Ectodermal cell (in vitro differentiated cells): ENCODE measurements around the gene ZNF532.

ENCODE experiments used
- H3K27ac ChIP-seq: 2 replicates; pipeline ENCODE4 v1.7.0; 2013; ENCODE audit warnings: mild to moderate bottlenecking, low read depth, low read length; ENCODE audit not compliant: insufficient read depth, poor library complexity, severe bottlenecking
- H3K27me3 ChIP-seq: 2 replicates; pipeline ENCODE4 v1.7.0; 2013; ENCODE audit warnings: mild to moderate bottlenecking, low read length; ENCODE audit not compliant: insufficient read depth, control insufficient read depth, poor library complexity, severe bottlenecking
- H3K36me3 ChIP-seq: one replicate; pipeline ENCODE4 v1.7.0; 2013; ENCODE audit warnings: low read length; ENCODE audit not compliant: control insufficient read depth, insufficient read depth
- H3K4me1 ChIP-seq: one replicate; pipeline ENCODE4 v1.7.0; 2013; ENCODE audit warnings: low read length; ENCODE audit not compliant: control insufficient read depth, insufficient read depth
- H3K4me3 ChIP-seq: 2 replicates; pipeline ENCODE4 v1.7.0; 2013; ENCODE audit warnings: low read depth, low read length, control low read depth; ENCODE audit not compliant: insufficient read depth
- H3K9me3 ChIP-seq: 2 replicates; pipeline ENCODE4 v1.7.0; 2013; ENCODE audit warnings: mild to moderate bottlenecking, low read length, moderate library complexity; ENCODE audit not compliant: control insufficient read depth
- WGBS, 2 experiments: methylation state at CpG; one replicate each; pipeline ENCODE4 v1.1.7; 2013; ENCODE audit warnings: missing lambda C conversion rate in 2 of 2; 5-methylcytosine and 5-hydroxymethylcytosine counted together

The ZNF532 gene

DNA sequence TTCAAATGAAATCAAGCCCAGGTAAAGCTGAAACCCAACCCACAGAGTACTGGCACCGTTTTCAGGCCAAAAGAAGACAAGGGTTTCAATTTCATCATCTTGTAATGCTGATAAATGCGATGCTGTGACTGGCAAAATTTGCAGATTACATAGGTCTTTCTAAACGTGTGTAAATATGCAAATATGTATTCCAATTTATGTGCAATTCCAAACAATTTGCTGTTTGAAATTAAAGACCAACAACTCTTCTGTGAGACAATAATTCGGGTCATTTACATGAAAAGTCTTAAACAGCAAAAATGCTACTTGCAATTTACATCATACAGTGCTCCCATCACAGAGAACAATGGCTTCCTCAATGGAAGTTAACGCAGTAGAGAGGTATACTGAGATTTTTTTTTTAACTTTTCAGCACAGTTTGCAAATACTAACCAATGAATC is 2.8 kb upstream of the ZNF532 start:
- Histone ChIP-seq H3K27me3 (no peaks in the 10 kb centered on the region), H3K4me3 (peak overlapping the region; percentile 79), H3K36me3 (no peaks in the 10 kb centered on the region), H3K27ac (peak overlapping the region; percentile 93), H3K9me3 (no peaks in the 10 kb centered on the region), H3K4me1 (peaks cover 62% of the 10 kb centered on the region)
- 7 to 9% methylated on average over 3 to 5 of the region's 5 CpGs for WGBS, 2 experiments

DNA sequence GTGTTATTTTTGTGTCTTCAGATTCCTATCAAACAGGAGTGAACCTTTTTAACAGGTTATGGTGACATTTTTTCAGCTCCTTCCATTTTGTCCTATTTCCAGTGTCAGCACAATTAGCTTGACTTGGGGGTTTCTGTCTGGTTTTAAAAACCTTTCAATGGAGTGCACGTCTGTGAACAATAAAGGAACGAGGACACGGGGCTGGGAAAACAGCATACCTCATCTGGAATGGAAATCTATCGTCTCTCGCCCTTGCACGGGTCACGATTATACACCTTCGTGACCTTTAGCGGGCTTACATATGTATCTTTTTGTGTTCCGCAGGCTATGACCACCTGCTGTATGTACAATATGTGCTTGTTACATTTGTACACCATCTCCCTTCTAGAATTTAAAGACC is 2.3 kb upstream of the ZNF532 start:
- Histone ChIP-seq H3K4me3 (peak overlapping the region; percentile 79), H3K9me3 (no peaks in the 10 kb centered on the region), H3K27ac (peak overlapping the region; percentile 93), H3K4me1 (peaks cover 66% of the 10 kb centered on the region), H3K36me3 (peaks cover 2% of the 10 kb centered on the region), H3K27me3 (no peaks in the 10 kb centered on the region)
- 6 to 8% methylated on average over 10 of the region's 10 CpGs for WGBS, 2 experiments

DNA sequence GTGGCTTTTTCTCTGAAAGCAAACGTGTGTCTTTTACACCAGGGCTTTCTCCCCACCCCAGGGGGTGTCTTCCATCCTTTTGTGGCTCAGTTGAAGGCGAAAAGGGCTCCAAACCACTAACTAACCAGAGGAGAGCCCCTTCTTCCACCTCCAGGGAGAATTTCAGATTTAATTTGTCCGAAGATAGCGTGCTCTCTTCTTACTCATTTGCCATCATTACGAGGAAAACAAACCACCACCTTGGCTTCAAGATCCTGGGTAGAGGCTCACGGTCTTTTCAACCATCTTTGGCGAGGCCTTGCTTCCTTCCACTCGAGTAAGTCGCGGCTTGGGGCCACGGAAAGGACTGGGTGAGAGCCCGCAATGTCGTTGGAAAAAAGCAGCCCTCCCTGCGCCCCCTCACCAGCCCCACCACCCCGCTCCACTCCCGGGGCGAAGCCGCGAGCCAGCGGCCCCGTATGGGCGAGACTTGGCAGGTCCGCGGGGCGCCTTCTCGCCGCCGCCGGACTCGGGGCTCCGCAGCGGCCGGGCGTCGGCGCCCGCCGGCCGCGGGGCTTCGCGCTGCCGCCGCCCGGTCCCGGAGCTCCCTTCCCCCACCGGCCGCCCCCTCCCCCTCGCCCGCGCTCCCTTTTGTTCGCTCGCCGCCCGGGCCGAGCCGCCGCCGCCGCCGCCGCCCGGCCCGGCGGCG is 1.7 kb upstream of the ZNF532 start:
- Histone ChIP-seq H3K27me3 (no peaks in the 10 kb centered on the region), H3K9me3 (no peaks in the 10 kb centered on the region), H3K36me3 (peaks cover 8% of the 10 kb centered on the region), H3K27ac (peak overlapping the region; percentile 93), H3K4me1 (peaks cover 68% of the 10 kb centered on the region), H3K4me3 (peak overlapping the region; percentile 79)
- 0 to 1% methylated on average over 49 to 53 of the region's 66 CpGs for WGBS, 2 experiments

DNA sequence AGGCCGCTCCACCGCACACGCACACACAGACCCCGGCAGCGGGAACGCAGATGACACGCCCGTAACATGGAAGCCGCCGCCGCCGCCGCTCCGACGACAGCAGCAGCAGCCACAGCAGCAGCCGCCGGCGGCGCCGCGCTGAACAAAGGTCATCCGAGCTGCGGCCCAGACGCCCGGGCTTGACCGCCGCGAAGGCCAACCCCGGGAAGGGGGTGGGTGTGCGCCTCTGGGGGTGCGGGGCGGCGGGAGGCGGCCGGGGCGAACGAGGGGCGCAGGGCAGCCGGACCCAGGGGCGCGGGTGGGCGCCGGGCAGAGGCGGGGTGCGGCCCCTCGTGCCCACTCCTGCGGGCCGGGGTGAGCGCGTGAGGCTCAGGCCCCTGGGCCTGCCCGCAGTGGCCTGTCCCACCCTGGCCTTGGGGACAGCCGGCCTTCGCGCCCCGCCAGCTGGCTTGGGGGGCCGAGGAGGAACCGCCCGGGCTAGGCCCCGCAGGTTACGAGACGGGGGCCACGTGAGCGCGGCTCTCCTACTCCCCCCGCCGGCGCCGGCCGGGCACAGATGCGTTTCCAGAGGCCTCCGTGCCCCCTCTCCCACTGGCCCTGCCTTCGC is 1.0 kb upstream of the ZNF532 start:
- peaks cover 15% of the 10 kb centered on the region for H3K36me3 ChIP-seq
- peak overlapping the region; percentile 79 for H3K4me3 ChIP-seq
- H3K9me3 ChIP-seq: no peaks in the 10 kb centered on the region
- H3K4me1 ChIP-seq: peaks cover 66% of the 10 kb centered on the region
- WGBS, 2 experiments: 0% methylated on average over 71 to 72 of the region's 72 CpGs
- H3K27ac ChIP-seq: peak overlapping the region; percentile 98
- no peaks in the 10 kb centered on the region for H3K27me3 ChIP-seq

DNA sequence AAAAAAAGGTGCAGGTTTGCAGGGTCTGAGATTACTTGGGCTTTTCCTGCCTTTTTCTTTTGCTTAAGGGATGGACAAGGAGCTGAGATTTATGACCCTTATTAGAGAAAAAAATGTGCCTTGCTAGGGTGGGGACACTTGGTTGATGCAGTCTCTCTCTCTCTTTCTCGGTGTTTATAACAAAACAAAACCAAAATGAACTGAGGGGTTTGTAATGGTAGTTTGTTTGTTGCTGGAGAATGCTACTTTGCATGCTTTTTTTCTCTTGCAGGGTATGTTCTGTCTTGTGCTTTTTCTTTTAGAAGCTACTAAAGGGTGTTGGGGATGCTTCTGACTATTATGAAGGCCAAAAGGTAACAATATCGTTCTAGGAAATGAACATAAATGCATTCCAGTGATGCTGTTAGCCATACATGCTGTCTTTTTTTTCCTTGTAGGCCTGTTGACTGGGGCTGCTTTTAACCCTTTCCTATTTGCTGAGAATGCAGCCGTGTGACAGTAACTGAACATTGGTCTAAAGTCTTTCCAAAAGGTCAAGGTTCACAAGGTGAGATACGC is 435 bp downstream of the ZNF532 start:
- Histone ChIP-seq H3K27ac (peak overlapping the region; percentile 98), H3K27me3 (no peaks in the 10 kb centered on the region), H3K9me3 (no peaks in the 10 kb centered on the region), H3K4me1 (peaks cover 55% of the 10 kb centered on the region), H3K36me3 (peaks cover 19% of the 10 kb centered on the region), H3K4me3 (peak overlapping the region; percentile 79)
- WGBS, 2 experiments: 27 to 39% methylated on average over 3 to 4 of the region's 4 CpGs

DNA sequence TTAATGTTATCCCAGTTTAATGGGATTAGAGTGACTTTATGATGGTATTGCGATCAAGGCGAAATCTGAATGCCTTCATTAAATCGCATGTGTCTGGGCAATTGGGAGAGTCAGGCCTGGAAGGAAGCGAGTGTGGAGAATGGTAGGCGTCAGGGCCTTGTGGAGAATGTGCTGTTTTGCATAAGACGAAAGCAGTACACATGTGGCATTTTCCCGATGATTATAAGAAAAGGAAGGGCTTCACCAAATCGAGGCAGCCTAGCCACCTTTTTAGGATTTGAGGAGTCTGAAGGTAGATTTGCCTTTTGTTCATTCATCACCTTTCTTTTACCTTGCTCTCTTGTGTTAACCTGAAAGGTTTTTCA is 1.0 kb downstream of the ZNF532 start:
- Histone ChIP-seq H3K27me3 (no peaks in the 10 kb centered on the region), H3K9me3 (no peaks in the 10 kb centered on the region), H3K4me3 (peak overlapping the region; percentile 79), H3K4me1 (peaks cover 53% of the 10 kb centered on the region), H3K27ac (no peak overlapping the region), H3K36me3 (peaks cover 25% of the 10 kb centered on the region)
- WGBS, 2 experiments: 65 to 66% methylated on average over 8 of the region's 8 CpGs

DNA sequence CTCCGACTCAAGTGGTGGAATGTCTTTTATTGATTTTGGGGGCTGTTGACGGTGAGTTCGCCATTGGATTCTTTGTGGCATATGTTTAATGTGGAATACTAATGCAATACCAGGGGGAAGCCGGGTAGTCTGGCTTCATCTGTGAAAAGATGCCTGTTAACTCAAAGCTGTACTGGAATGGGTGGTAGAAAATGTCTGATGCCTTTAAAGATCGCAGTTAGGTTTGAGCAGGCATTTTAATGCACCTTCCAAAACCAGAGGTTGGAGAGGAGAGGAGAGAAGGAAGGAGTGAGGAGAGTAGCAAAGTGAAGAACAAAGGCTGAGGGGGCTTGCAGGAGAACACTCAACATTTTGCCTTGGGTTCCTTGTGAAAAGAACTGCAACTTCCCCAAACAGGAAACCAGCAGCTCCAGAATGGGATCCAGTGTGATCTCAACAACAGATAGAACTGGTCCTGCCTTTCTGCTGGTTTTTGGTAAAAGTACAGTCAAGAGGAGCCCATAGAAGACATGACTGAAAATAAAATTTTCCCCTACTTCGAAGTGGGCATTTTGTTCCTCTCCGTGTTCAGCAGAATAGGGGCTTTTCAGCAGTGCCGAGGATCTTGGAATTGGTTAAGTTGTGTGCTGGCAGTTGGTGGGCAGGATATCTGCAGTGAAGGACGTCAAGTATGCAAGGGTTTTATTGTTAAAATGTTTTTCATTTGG is 1.5 kb downstream of the ZNF532 start:
- WGBS, 2 experiments: 53 to 62% methylated on average over 9 of the region's 9 CpGs
- peak overlapping the region; percentile 79 for H3K4me3 ChIP-seq
- H3K27me3 ChIP-seq: no peaks in the 10 kb centered on the region
- no peaks in the 10 kb centered on the region for H3K9me3 ChIP-seq
- H3K27ac ChIP-seq: peak overlapping the region; percentile 1
- H3K4me1 ChIP-seq: peaks cover 48% of the 10 kb centered on the region
- H3K36me3 ChIP-seq: peaks cover 27% of the 10 kb centered on the region

DNA sequence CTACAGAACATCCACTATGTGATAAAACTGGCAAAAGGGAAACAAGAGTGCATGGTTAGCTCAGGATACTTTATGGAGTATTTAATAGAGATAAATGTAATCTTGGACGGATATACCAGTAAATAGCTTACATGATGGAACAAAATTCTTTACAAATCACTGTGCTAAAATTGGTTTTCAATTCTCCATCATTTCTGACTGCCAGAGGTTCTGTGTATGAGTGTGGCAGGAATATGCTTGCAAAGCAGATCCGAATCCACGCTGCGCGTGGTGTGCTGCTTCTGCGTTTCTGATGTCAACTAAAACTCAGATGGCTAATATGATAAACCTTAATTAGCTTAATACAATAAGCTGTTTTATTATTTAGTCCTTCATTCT is 2.1 kb downstream of the ZNF532 start:
- no peaks in the 10 kb centered on the region for H3K27me3 ChIP-seq
- peak overlapping the region; percentile 79 for H3K4me3 ChIP-seq
- H3K4me1 ChIP-seq: peaks cover 43% of the 10 kb centered on the region
- H3K9me3 ChIP-seq: no peaks in the 10 kb centered on the region
- H3K27ac ChIP-seq: peak overlapping the region; percentile 55
- 92 to 95% methylated on average over 4 to 6 of the region's 6 CpGs for WGBS, 2 experiments
- peaks cover 33% of the 10 kb centered on the region for H3K36me3 ChIP-seq

DNA sequence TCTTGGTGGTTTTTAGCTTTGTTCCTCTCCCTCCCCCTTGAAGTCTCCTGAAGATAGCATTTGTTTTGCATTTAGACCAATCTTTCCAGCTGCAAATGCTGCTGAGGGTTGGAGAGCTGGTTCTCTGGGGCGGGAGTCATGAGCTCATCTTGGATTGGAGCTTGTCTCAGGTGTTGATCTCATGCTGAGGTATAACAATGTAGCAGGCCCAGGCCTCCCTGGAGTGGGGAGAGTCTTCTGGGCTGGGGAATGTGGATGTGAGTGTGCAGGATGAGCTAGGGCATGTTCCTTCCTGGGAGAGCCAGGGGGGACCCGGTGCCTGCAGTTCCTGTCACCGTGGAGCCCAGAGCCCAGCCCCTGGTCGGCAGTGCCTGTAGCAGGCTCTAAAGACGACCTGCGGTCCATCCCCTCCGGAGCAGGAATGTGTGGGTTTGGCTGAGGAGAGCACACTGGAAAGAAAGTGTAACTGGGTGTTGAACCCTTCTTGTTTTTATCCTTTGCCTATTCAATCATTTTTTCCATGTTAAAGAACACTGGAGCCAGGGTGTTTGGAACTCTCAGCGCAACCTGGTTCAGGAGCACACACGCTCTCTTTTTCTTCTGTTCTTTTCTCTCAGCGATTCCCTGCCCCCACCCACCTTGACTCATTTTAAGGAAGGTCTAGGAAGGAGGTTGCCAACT is 2.7 kb downstream of the ZNF532 start:
- Histone ChIP-seq H3K4me3 (peak overlapping the region; percentile 79), H3K9me3 (no peaks in the 10 kb centered on the region), H3K4me1 (peaks cover 36% of the 10 kb centered on the region), H3K27me3 (no peaks in the 10 kb centered on the region), H3K36me3 (peaks cover 34% of the 10 kb centered on the region), H3K27ac (peak overlapping the region; percentile 55)
- WGBS, 2 experiments: 36 to 45% methylated on average over 10 of the region's 10 CpGs
